ENCODE results near the gene LIPG. TPM values are rescaled to one million over a fixed set of nuclear protein-coding genes. Genes with fewer than 3 reads are reported as not detected.
"Not testable (repeated sequence)": the region's sequence is repeated elsewhere in the genome, so short reads cannot be mapped to it uniquely, and the experiment has no call there.

The LIPG gene
- total RNA-seq (2014; rRNA removed), result 0.11 and 0.19 TPM in 2 replicates
- 0.09 TPM for polyA plus RNA-seq (2012)

GRCh38 chr18:49561289-49562193 lies at the start of gene LIPG:
Gene LIPG (plus strand): TSS chr18:49562057. CDS start chr18:49562309, 252 bp downstream.
- DNase-seq (ENCODE audit: low read depth), result peak; percentile 30

DNA sequence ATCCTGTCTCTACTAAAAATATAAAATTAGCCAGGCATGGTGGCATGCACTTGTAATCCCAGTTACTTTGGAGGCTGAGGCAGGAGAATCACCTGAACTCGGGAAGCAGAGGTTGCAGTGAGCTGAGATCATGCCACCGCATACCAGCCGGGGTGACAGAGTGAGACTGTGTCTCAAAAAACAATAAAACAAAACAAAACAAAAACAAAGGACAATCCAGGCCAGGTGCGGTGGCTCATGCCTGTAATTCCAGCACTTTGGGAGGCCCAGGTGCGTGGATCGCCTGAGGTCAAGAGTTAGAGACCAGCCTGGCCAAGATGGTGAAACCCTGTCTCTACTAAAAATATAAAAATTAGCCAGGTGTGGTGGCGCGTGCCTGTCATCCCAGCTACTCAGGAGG lies 49.0 kb upstream of the LIPG start:
- DNase-seq (ENCODE audit: low read depth), result not testable (repeated sequence)

- DNase-seq (ENCODE audit: low read depth), result no peak
Observed at GRCh38 chr18:49514577-49514976, 47.3 kb upstream of the LIPG start.

DNA sequence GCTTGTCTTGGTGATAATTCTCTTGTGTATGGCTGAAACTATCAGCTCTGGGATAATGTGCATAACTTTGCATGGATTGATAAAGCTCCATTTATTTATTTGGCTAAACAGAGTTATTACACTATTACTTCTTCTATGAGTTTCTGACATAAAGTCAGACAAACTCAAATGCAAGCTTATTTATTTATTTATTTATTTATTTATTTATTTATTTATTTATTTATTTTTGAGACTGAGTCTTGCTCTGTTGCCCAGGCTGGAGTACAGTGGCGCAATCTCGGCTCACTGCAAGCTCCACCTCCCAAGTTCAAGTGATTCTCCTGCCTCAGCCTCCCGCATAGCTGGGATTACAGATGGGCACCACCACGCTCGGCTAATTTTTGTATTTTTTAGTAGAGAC lies 46.9 kb upstream of the LIPG start:
- not testable (repeated sequence) for DNase-seq (ENCODE audit: low read depth)

DNA sequence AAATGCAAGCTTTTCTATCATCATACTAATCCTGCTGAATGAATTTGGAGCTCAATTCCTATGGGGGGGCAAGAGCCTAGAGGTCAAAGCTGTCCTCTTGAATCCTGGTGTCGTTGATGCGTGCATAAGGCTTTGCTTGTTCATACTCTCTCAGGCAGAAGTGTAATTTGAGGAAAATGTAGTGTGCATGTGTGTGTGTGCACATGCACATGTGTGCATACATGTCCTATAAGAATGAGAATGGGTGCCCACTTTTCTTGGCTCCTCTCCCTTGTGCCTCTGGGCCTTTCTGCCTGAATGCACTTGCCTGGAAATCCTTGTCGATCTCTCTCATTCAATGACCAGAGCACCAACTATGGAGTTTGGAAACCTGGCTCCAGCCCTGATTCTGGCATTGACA lies 46.3 kb upstream of the LIPG start:
- no peak for DNase-seq (ENCODE audit: low read depth)

- DNase-seq (ENCODE audit: low read depth), result no peak
Observed at GRCh38 chr18:49517483-49517882, 44.4 kb upstream of the LIPG start.

- DNase-seq (ENCODE audit: low read depth), result no peak
Observed at GRCh38 chr18:49519101-49519971, 42.5 kb upstream of the LIPG start.

GRCh38 chr18:49520661-49521145 lies 41.2 kb upstream of the LIPG start:
- peak; percentile 65 for DNase-seq (ENCODE audit: low read depth)

GRCh38 chr18:49521216-49521835 lies 40.5 kb upstream of the LIPG start:
- peak; percentile 56 for DNase-seq (ENCODE audit: low read depth)

- not testable (repeated sequence) for DNase-seq (ENCODE audit: low read depth)
Observed at GRCh38 chr18:49523580-49524093, 38.2 kb upstream of the LIPG start.

DNA sequence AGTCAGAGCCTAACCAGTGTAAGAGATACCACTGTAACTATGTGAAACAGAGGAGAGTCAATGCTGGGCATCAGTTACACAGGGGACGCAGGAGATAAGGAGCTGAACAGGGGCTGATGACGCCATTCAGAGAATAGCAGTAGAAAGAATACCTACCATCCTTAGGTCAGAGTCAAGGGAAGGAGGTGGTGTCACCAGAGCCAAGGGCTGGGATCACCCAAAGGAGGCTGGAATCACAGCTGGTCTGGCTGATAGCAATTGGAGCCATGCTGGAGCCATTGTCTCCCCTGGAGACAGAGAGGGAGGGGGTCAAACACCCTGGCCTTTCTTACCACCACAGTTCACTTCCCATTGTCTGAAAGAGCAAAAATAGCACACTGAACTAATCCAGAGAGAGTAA lies 37.5 kb upstream of the LIPG start:
- DNase-seq (ENCODE audit: low read depth), result no peak

- no peak for DNase-seq (ENCODE audit: low read depth)
Observed at GRCh38 chr18:49524951-49525350, 36.9 kb upstream of the LIPG start.

DNA sequence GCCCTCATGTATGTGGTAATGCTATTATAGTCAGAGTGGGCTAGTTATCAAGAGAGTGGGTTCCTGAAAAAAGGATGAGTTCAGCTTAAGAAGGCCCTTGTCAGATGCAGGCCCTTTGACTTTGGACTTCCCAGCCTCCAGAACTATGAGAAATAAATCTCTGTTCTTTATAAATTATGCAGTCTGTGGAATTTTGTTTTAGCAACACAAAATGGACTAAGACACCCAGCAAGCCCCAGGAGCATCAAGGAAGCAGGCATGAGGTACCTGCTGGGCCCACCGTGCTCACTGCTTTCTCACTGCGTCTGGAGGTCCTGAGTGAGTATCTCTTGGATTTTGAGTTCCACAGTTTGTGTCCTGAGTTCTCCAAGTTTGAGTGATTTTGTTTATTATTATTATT lies 35.9 kb upstream of the LIPG start:
- DNase-seq (ENCODE audit: low read depth), result no peak

DNA sequence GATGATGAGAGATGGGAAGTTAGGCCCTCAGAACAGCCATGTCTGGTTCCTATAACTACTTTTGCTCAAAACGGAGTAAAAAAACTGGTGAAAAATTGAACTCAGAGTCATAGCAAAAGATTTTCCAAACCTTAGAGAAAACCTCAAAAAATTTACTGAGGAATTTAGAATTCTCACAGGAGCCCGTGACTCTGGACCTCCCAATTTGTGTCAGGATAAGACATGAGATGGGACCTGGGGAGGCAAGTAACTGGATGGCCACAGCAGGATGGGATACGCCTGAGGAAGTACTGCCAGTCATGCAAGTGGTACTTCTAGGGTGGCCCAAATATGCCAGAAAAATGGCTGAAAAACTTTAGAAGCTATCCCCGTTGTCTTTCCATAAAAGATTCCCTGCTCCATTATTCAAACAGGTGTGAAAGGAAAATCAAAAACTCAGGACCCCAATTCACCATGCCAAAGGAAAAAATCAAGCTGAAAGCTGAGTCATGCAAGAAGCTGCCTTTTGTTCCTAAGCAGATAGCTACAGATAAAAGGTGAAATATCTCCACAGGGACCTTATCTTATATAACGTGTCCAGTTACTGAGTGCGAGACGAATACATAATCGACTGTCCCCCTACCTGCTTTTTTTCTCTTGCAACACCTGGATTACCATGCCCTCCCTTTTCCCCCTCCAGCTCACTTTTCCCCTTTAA lies 34.1 kb upstream of the LIPG start:
- no peak for DNase-seq (ENCODE audit: low read depth)

- DNase-seq (ENCODE audit: low read depth), result no peak
Observed at GRCh38 chr18:49529596-49529995, 32.3 kb upstream of the LIPG start.

DNA sequence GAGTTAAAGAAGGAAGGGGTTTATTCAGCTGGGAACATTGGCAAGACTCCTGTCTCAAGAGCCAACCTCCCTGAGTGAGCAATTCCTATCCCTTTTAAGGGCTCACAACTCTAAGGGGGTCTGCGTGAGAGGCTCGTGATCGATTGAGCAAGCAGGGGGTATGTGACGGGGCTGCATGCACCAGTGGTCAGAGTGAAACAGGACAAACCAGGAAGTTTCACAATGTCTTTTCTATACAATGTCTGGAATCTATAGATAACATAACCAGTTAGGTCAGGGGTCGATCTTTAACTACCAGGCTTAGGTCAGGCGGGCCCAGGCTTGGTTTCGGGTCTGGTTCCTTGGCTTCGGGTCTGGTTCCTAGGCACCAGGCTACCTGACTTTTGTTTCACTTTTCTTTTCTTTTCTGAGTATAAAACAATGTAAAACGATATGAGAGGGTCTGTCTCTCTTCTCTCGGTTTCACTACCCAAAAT lies 30.1 kb upstream of the LIPG start:
- no peak for DNase-seq (ENCODE audit: low read depth)

DNA sequence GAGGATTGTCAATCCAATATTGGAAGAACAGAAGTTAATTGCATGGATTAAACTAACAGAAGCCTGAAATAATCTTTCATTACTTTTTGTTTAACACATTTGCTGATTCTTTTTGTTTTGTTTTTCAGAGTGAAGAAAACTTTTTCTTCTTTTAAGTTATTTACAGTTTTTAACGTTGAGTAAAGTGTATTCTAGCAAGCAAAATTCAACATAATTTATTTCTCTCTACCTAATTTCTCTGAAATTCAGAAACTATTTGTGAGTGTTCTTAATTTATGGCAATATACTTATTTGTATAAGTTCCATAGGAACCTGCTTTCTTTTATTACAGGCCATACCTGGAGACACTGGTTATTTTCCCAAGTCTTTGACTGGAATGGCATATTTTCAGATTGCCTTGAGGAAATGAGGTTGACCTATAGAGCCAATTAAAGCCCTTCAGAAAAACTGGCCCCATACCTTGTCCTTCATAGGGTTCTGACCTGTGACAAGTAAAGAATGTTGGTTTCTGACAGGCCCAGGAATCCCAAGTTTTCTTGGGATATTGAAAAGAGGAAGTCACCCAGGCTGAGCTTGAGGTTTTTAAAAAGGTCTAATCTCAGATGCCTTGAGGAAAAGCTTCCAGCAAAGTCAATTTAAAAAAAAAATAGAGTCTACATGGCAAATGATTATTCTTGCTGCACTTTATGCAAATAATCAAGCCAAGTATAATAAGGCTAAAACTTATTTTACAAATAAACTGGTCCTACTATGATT lies 26.8 kb upstream of the LIPG start:
- no peak for DNase-seq (ENCODE audit: low read depth)

- DNase-seq (ENCODE audit: low read depth), result no peak
Observed at GRCh38 chr18:49537232-49537896, 24.5 kb upstream of the LIPG start.

DNA sequence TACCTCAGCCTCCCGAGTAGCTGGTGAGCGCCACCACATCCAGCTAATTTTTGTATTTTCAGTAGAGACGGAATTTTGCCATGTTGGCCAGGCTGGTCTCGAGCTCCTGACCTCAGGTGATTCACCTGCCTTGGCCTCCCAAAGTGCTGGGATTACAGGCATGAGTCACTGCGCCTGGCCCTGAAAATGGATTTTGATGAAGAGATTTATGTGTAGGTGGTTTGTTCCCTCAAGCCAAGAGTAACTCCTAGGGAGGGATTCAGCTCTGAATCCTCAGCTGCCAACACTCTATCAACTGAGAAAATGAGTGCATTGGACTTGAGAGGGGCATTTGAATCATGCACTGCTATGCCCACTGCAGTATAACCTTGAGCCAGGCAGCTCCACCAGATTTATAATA lies 17.5 kb upstream of the LIPG start:
- no peak for DNase-seq (ENCODE audit: low read depth)

Data from LHCN-M2 (cell line).